ENCODE data around the gene SFXN3.

Gene SFXN3

GRCh38 chr10:101031128-101031795 is at the start of gene SFXN3, which contains the start of gene PDZD7:
SFXN3 (plus strand) TSS chr10:101031234; CDS start chr10:101034695, 3,461 bp downstream.
PDZD7 (minus strand) TSS chr10:101031129; CDS start chr10:101030219, 910 bp downstream.
- peak; percentile 96 to 100 (median 99) for DNase-seq
- intact Hi-C loops (cut with DNase I): no loop called here

- intact Hi-C loops (cut with DNase I): no loop called here
- peak in 9 of 42 donors; percentile 7 to 40 (median 15) for DNase-seq
Measured at GRCh38 chr10:100982916-100983830, 47.9 kb upstream of the SFXN3 start.

GRCh38 chr10:100983868-100984671 is 47.0 kb upstream of the SFXN3 start:
- DNase-seq: peak in 8 of 42 donors; percentile 3 to 38 (median 8)
- intact Hi-C loops (cut with DNase I): no loop called here

GRCh38 chr10:100984672-100985177 is 46.3 kb upstream of the SFXN3 start:
- peak in 5 of 42 donors; percentile 4 to 22 (median 6) for DNase-seq
- intact Hi-C loops (cut with DNase I): no loop called here

- intact Hi-C loops (cut with DNase I): no loop called here
- peak in 14 of 42 donors; percentile 14 to 61 (median 39) for DNase-seq
Measured at GRCh38 chr10:100985336-100985735, 45.7 kb upstream of the SFXN3 start.

- DNase-seq: no peak
- intact Hi-C loops (cut with DNase I): no loop called here
Measured at GRCh38 chr10:100986623-100986951, 44.4 kb upstream of the SFXN3 start.

- peak; percentile 86 to 97 (median 92) for DNase-seq
- intact Hi-C loops (cut with DNase I): no loop called here
Measured at GRCh38 chr10:100986952-100987684, 43.9 kb upstream of the SFXN3 start, which contains the start of the genes MRPL43 and TWNK. MRPL43 (minus strand) TSS chr10:100987497; CDS start chr10:100987443, 54 bp downstream. TWNK (plus strand) TSS chr10:100987543; CDS start chr10:100988211, 668 bp downstream.

GRCh38 chr10:100987685-100988049 is 43.4 kb upstream of the SFXN3 start:
- intact Hi-C loops (cut with DNase I): no loop called here
- no peak for DNase-seq

GRCh38 chr10:100988166-100988565 is 42.9 kb upstream of the SFXN3 start:
- intact Hi-C loops (cut with DNase I): no loop called here
- no peak for DNase-seq

GRCh38 chr10:100989088-100989487 is 41.9 kb upstream of the SFXN3 start:
- no peak for DNase-seq
- intact Hi-C loops (cut with DNase I): no loop called here

GRCh38 chr10:100993986-100994708 is 36.9 kb upstream of the SFXN3 start:
- DNase-seq: peak in 30 of 42 donors; percentile 20 to 86 (median 63)
- intact Hi-C loops (cut with DNase I): loop anchor here (1.0 kb wide), 1 partner anchor 20 kb away; no protein-coding TSS in a partner anchor

- intact Hi-C loops (cut with DNase I): loop anchor here (5.0 kb wide), 1 partner anchor 83 kb away; the partner anchor contains the start of gene SLF2
- no peak for DNase-seq
Measured at GRCh38 chr10:100995181-100995580, 35.9 kb upstream of the SFXN3 start.

- DNase-seq: peak in 11 of 42 donors; percentile 18 to 62 (median 43)
- intact Hi-C loops (cut with DNase I): loop anchor here (5.0 kb wide), 1 partner anchor 85 kb away; the partner anchor contains the start of gene SLF2
Measured at GRCh38 chr10:100996678-100997359, 34.2 kb upstream of the SFXN3 start.

GRCh38 chr10:100997360-100998182 is 33.5 kb upstream of the SFXN3 start:
- intact Hi-C loops (cut with DNase I): loop anchor here (5.0 kb wide), 1 partner anchor 85 kb away; the partner anchor contains the start of gene SLF2
- peak in 38 of 42 donors; percentile 49 to 88 (median 74) for DNase-seq

- intact Hi-C loops (cut with DNase I): loop anchor here (5.0 kb wide), 1 partner anchor 86 kb away; the partner anchor contains the start of gene SLF2
- peak; percentile 81 to 96 (median 91) for DNase-seq
Measured at GRCh38 chr10:100998183-100998990, 32.6 kb upstream of the SFXN3 start.

Measured in head of caudate nucleus (tissue), 42 donors.